Spleen (tissue), 7 donors: ENCODE results near the gene AKR1B1.

Experiments used
- CTCF ChIP-seq, 11 experiments: fragments of 200-600 bp in 7 of 11; fragments of 450-650 bp in 4 of 11; sonication (generic) in 4 of 11; IDR thresholded peaks in 8 of 11; conservative IDR thresholded peaks in 3 of 11; 1 replicate in 7 of 11; 2 replicates in 4 of 11; pipeline versions ENCODE4 v1.4.0 to v1.8.0; 2016 to 2021; ENCODE audit warnings: antibody characterized with exemption in 11 of 11, inconsistent platforms in 4 of 11, mild to moderate bottlenecking in 1 of 11
- POLR2AphosphoS5 ChIP-seq, 3 donors: sonication (generic); formaldehyde crosslinking; IDR thresholded peaks; one replicate each; pipeline ENCODE4 v1.5.1; 2017; ENCODE audit warnings: antibody characterized with exemption in 3 of 3
- donor health status: DM: no; HTN: no; CAD: no; lungs with moderate emphysema.
- donor health status: DM: no; HTN: no; CAD: no.
- donor health status: DM: no; HTN: no; CAD: no.

GRCh38 chr7:134473861-134474291 is 15.0 kb upstream of the AKR1B1 start:
- TF ChIP-seq CTCF (IDR thresholded peaks at IDR 0.05 in 8 of 11, conservative IDR thresholded peaks at IDR 0.05 in 3 of 11) (no peak), POLR2AphosphoS5 (IDR thresholded peaks at IDR 0.05) (no peak)
